Thoracic aorta (tissue), 2 donors: ENCODE results near the gene DIP2B. TPM values are rescaled to one million over a fixed set of nuclear protein-coding genes. Genes with fewer than 3 reads are reported as not detected.

Experiments
- ATAC-seq: fragments of 150-250 bp; one replicate; pipeline ENCODE4 v1.8.0; 2017; ENCODE audit warnings: low read depth; ENCODE audit not compliant: insufficient number of reproducible peaks, low FRiP score
- DNase-seq: peaks from one replicate; pipeline ENCODE4 v3.0.0-alpha.2; 2020; ENCODE audit warnings: low spot score
- H3K27ac ChIP-seq, 2 donors: fragments of 200-600 bp; sonication (generic); 1 replicate in 1 of 2; 2 replicates in 1 of 2; pipeline ENCODE4 v1.5.1; 2016; ENCODE audit warnings: mild to moderate bottlenecking in 2 of 2, moderate library complexity in 2 of 2
- H3K27me3 ChIP-seq: fragments of 200-600 bp; sonication (generic); replicated peaks from 2 replicates; pipeline ENCODE4 v1.6.0; 2016; ENCODE audit warnings: mild to moderate bottlenecking; ENCODE audit not compliant: insufficient read depth
- H3K36me3 ChIP-seq: fragments of 200-600 bp; sonication (generic); one replicate; pipeline ENCODE4 v1.5.1; 2016
- H3K4me1 ChIP-seq, 2 donors: fragments of 200-600 bp; sonication (generic); 1 replicate in 1 of 2; 2 replicates in 1 of 2; pipeline versions ENCODE4 v1.5.1 to v1.6.0; 2016; ENCODE audit warnings: low read depth in 2 of 2, mild to moderate bottlenecking in 1 of 2; ENCODE audit not compliant: control insufficient read depth in 1 of 2
- H3K4me3 ChIP-seq: fragments of 200-600 bp; sonication (generic); 2 replicates; pipeline ENCODE4 v1.5.1; 2016; ENCODE audit warnings: mild to moderate bottlenecking
- H3K9me3 ChIP-seq: fragments of 200-600 bp; sonication (generic); 2 replicates; pipeline ENCODE4 v1.5.1; 2016
- total RNA-seq, 2 donors: library from RNA; depleted of rRNA; stranded (reverse); fragments of >200 nt; gene quantifications; one replicate each; pipeline versions ENCODE4 v1.1.0 to v1.2.3, GENCODE V29; 2016
- TF ChIP-seq, protein P1 (sequence below): fragments of 200-600 bp; sonication (generic); IDR thresholded peaks from one replicate; pipeline ENCODE4 v1.5.1; 2019; ENCODE audit warnings: antibody characterized with exemption

Gene DIP2B
- total RNA-seq, 2 donors from 2014 or later: 22.3 to 22.9 TPM

DNA sequence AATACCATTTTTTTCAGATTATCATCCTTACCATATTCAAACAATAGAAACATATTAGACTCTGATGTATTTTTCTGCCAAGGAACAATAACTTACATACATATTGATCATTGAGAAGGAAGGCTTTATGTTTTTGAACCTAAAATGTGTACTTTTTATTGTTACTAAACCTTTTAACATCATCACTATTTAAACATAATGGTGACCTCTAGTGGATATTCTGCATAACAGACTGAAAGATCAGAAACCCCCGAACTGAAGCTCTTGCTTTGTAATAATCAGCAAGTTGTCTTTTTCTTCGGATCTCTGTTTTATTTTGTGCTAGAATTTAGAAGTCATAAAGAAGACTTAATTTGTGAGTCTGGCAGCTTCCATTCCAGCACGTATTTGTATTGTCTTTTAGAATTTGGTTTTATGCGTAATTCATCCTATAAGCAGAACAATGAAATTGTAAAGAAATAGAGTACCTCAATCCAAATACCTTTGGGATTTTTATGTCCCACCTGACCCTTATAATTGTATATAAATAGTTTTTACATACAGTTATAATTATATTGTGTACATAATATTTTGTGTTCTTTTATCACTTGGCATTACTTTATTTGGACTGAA lies 133.2 kb downstream of the DIP2B start:
- ATAC-seq: no peak
- no peaks in the 10 kb centered on the region for H3K4me1 ChIP-seq
- no peak for DNase-seq

GRCh38 chr12:50638482-50638880 lies 133.7 kb downstream of the DIP2B start:
- no peaks in the 10 kb centered on the region for H3K9me3 ChIP-seq
- H3K27ac ChIP-seq: no peak overlapping the region
- no peaks in the 10 kb centered on the region for H3K36me3 ChIP-seq
- ATAC-seq (no peak), DNase-seq (no peak)
- H3K4me1 ChIP-seq: no peaks in the 10 kb centered on the region
- no peak overlapping the region for H3K4me3 ChIP-seq
- TF ChIP-seq, protein P1, sequence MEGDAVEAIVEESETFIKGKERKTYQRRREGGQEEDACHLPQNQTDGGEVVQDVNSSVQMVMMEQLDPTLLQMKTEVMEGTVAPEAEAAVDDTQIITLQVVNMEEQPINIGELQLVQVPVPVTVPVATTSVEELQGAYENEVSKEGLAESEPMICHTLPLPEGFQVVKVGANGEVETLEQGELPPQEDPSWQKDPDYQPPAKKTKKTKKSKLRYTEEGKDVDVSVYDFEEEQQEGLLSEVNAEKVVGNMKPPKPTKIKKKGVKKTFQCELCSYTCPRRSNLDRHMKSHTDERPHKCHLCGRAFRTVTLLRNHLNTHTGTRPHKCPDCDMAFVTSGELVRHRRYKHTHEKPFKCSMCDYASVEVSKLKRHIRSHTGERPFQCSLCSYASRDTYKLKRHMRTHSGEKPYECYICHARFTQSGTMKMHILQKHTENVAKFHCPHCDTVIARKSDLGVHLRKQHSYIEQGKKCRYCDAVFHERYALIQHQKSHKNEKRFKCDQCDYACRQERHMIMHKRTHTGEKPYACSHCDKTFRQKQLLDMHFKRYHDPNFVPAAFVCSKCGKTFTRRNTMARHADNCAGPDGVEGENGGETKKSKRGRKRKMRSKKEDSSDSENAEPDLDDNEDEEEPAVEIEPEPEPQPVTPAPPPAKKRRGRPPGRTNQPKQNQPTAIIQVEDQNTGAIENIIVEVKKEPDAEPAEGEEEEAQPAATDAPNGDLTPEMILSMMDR: no peak
- H3K27me3 ChIP-seq: no peaks in the 10 kb centered on the region

More for the DNA sequence above, 133.2 kb downstream of the DIP2B start:
- H3K27me3 ChIP-seq: no peaks in the 10 kb centered on the region
- TF ChIP-seq, protein P1: peak; percentile 59
- H3K27ac ChIP-seq: no peak overlapping the region
- no peaks in the 10 kb centered on the region for H3K36me3 ChIP-seq
- no peak overlapping the region for H3K4me3 ChIP-seq
- no peaks in the 10 kb centered on the region for H3K9me3 ChIP-seq

GRCh38 chr12:50639721-50640120 lies 134.9 kb downstream of the DIP2B start:
- TF ChIP-seq, protein P1: no peak
- Histone ChIP-seq H3K27ac (no peak overlapping the region), H3K27me3 (no peaks in the 10 kb centered on the region), H3K4me1 (no peaks in the 10 kb centered on the region), H3K36me3 (no peaks in the 10 kb centered on the region), H3K4me3 (no peak overlapping the region), H3K9me3 (no peaks in the 10 kb centered on the region)
- DNase-seq (no peak), ATAC-seq (no peak)

DNA sequence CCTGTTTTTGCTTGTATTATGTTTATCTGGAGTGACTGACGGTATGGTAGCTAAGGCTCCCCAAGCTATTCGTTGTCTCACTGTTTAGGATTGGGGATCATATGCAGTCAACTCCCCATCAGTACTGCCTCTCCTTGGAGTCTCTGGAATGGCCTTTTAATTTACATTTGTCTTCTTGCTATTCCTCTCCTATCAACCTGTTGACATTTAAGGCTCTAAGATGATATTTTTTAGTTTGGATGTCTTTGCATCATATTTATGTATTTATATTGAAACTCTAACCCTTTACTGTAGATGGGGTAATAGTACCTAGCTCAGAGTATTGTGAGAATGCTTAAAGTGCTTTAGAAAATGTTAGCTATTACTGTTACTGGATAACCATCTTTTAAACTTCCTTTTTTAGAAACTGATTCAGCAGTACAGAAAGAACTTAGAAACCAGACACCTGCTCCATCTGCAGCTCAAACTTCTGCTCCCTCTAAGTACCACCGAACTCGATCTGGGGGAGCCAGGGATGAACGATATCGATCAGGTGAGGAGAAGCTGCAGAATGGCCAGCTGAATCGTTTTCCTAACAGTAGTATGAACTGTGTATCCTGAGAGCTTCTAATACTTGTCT lies 135.6 kb downstream of the DIP2B start:
- no peak for DNase-seq
- Histone ChIP-seq H3K4me1 (no peaks in the 10 kb centered on the region), H3K27me3 (no peaks in the 10 kb centered on the region), H3K27ac (no peak overlapping the region), H3K4me3 (no peak overlapping the region), H3K9me3 (no peaks in the 10 kb centered on the region), H3K36me3 (no peaks in the 10 kb centered on the region)
- TF ChIP-seq, protein P1: no peak
- ATAC-seq: no peak

- H3K36me3 ChIP-seq: no peaks in the 10 kb centered on the region
- no peak overlapping the region for H3K27ac ChIP-seq
- no peak for ATAC-seq
- no peak overlapping the region for H3K4me3 ChIP-seq
- H3K4me1 ChIP-seq: no peaks in the 10 kb centered on the region
- H3K27me3 ChIP-seq: no peaks in the 10 kb centered on the region
- H3K9me3 ChIP-seq: no peaks in the 10 kb centered on the region
- TF ChIP-seq, protein P1: no peak
- DNase-seq: no peak
Measured at GRCh38 chr12:50641566-50641965, 136.8 kb downstream of the DIP2B start.
